Subcutaneous adipose tissue (tissue), 4 donors: ENCODE data around the gene ABCA3. TPM values are rescaled to one million over a fixed set of nuclear protein-coding genes. Genes with fewer than 3 reads are reported as not detected.

ENCODE experiments used
- CTCF ChIP-seq: fragments of 450-650 bp; IDR thresholded peaks from one replicate; pipeline ENCODE4 v1.5.1; 2016; ENCODE audit warnings: low read depth, mild to moderate bottlenecking, control low read depth, antibody characterized with exemption, moderate library complexity
- total RNA-seq, 4 donors: library from RNA; depleted of rRNA; stranded (reverse); fragments of >200 nt; gene quantifications; one replicate each; pipeline ENCODE4 v1.1.0, GENCODE V29; 2016

The ABCA3 gene
- total RNA-seq, 4 donors from 2014 or later = 7.0 to 24.9 (median 9.5) TPM

- no peak for TF ChIP-seq CTCF
These were observed 87.8 kb downstream of the ABCA3 start for GRCh38 chr16:2252806-2253148.

GRCh38 chr16:2251296-2252111 is 89.0 kb downstream of the ABCA3 start, which contains the start of gene ECI1:
Gene ECI1, minus strand, starts transcription at chr16:2251587. Its CDS starts 21 bp downstream, at chr16:2251566.
- TF ChIP-seq CTCF = no peak

GRCh38 chr16:2250652-2251295 is 89.8 kb downstream of the ABCA3 start:
- TF ChIP-seq CTCF = no peak

GRCh38 chr16:2246301-2246885 is 94.1 kb downstream of the ABCA3 start:
- no peak for TF ChIP-seq CTCF

GRCh38 chr16:2244926-2245795 is 95.4 kb downstream of the ABCA3 start:
- no peak for TF ChIP-seq CTCF

- no peak for TF ChIP-seq CTCF
These were observed 96.2 kb downstream of the ABCA3 start for GRCh38 chr16:2244301-2244700.

GRCh38 chr16:2243781-2244180 is 96.7 kb downstream of the ABCA3 start:
- no peak for TF ChIP-seq CTCF
